Esophagus squamous epithelium (tissue), 5 donors: Measurements from ENCODE around the gene ALAS1. TPM values are rescaled to one million over a fixed set of nuclear protein-coding genes. Genes with fewer than 3 reads are reported as not detected.

Experiments
- DNase-seq: peaks from one replicate; lab custom pipeline; 2025; lab: John Stamatoyannopoulos, UW
- H3K27ac ChIP-seq, 4 donors: fragments of 200-600 bp; sonication (generic); one replicate each; pipeline ENCODE4 v1.5.1; 2016 to 2019; ENCODE audit warnings: mild to moderate bottlenecking in 1 of 4
- H3K27me3 ChIP-seq, 4 donors: fragments of 200-600 bp; sonication (generic); 1 replicate in 3 of 4; 2 replicates in 1 of 4; pipeline versions ENCODE4 v1.5.1 to v1.6.0; 2017 to 2021; ENCODE audit warnings: antibody characterized with exemption in 1 of 4
- H3K36me3 ChIP-seq, 3 donors: fragments of 200-600 bp; sonication (generic); one replicate each; pipeline ENCODE4 v1.5.1; 2016 to 2019
- H3K4me1 ChIP-seq, 3 donors: fragments of 200-600 bp; sonication (generic); one replicate each; pipeline ENCODE4 v1.5.1; 2017 to 2019
- H3K4me3 ChIP-seq, 4 donors: fragments of 200-600 bp; sonication (generic); 1 replicate in 3 of 4; 2 replicates in 1 of 4; pipeline ENCODE4 v1.5.1; 2016 to 2019; ENCODE audit warnings: mild to moderate bottlenecking in 2 of 4, moderate library complexity in 1 of 4
- H3K9me3 ChIP-seq, 3 donors: fragments of 200-600 bp; sonication (generic); one replicate each; pipeline ENCODE4 v1.5.1; 2016 to 2019
- CTCF ChIP-seq, 6 experiments: fragments of 450-650 bp in 4 of 6; fragments of 200-600 bp in 2 of 6; sonication (generic) in 2 of 6; IDR thresholded peaks; one replicate each; pipeline ENCODE4 v1.5.1; 2016 to 2019; ENCODE audit warnings: antibody characterized with exemption in 6 of 6, mild to moderate bottlenecking in 4 of 6, moderate library complexity in 4 of 6
- POLR2A ChIP-seq, 4 donors: fragments of 450-650 bp; IDR thresholded peaks; one replicate each; pipeline ENCODE4 v1.6.1; 2017; ENCODE audit warnings: antibody characterized with exemption in 4 of 4, mild to moderate bottlenecking in 4 of 4, moderate library complexity in 3 of 4
- WGBS, 2 donors: methylation state at CpG; one replicate each; pipeline ENCODE4 v1.1.5; 2018; 5-methylcytosine and 5-hydroxymethylcytosine counted together
- intact Hi-C: fragments of 100-400 bp; cut with DNase I; formaldehyde crosslinking; loops from one replicate; pipeline ENCODE4 v1.15.0; 2022
- total RNA-seq, 4 donors: library from RNA; depleted of rRNA; stranded (reverse); fragments of >200 nt; gene quantifications; one replicate each; pipeline ENCODE4 v1.1.0, GENCODE V29; 2016
- donor health status: DM: yes; HTN: yes; CAD: no.

ALAS1 gene
- total RNA-seq, 4 donors from 2014 or later = 28.3 to 45.5 (median 35.1) TPM

DNA sequence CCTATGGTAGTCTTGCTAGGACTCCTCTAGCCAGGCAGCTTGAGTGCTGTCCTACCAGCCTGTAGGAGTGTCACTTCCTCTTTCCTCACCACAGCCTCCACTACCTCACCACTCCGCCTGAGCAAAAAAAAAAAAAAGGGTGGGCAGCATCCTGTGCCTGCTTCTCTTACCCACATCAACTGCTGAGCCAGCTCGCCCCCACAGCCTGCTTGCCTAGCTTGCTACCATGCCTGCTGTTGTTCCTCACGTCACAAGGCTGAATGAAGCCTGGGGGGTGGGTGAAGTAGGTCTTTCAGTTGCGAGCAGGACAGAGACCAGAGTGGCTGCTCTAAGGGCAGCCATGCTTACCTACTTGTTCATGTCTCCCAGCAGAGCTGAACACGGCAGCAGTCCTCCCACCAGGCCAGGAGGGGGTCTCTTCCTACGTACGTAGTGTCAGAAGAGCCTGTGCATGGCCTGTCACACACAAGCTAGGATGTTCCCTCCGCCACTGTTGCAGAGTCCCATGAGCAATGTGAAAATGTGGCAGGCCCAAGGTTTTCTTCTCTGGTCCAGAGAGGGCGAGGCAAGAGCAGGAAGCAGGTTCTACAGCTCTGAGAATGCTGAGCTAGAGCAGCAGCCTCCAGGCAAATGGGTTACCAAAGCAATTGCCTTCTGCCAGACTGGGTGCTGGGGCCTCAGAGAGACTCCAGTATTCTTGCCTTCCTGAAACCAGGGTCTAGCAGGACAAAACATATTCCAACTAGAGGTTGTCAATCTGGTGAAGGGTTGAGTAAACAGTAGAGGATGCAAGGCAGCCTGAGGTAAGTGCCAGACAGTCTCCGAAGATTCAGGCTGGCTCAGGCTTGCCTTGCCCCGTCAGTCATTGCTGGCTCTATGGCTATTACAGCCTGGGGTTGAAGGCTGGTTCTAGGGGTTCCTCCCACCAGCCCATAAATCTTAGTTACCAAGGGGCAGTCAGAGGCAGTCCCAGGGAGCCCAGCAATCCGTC is 55.6 kb downstream of the ALAS1 start:
- Histone ChIP-seq H3K27me3 (no peaks in the 10 kb centered on the region), H3K9me3 (no peaks in the 10 kb centered on the region), H3K4me1 (peaks cover 31 to 78% (median 49%) of the 10 kb centered on the region in 3 donors), H3K4me3 (peak overlapping the region in 1 of 4 donors; percentile 8), H3K36me3 (peaks cover 29 to 100% (median 47%) of the 10 kb centered on the region in 3 donors), H3K27ac (peak overlapping the region; percentile 58 to 88 (median 84))
- intact Hi-C loops = no loop called here
- peak; percentile 54 for DNase-seq
- WGBS, 2 donors = 17 to 32% methylated on average over 5 to 9 of the region's 12 CpGs
- TF ChIP-seq POLR2A (IDR thresholded peaks at IDR 0.05) (peak in 1 of 4 donors; percentile 9), CTCF (IDR thresholded peaks at IDR 0.05) (no peak)

DNA sequence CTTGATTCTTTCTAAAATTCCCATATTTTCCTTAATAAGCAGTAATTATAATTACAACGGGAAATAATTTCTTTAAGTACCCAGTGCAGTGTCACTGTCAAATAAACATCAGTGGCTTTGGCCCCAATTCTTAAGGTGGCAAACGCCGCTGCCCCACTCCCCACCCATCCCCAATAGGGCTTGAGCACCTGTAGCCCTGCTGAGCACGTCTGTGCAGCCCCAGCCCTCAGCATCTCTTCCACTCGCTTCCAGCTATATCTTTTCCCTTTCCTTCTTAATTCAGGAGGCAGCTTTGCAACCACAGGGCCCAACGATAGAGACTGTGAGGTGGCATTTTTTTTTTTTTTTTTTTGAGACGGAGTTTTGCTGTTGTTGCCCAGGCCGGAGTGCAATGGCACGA is 56.6 kb downstream of the ALAS1 start:
- intact Hi-C loops = no loop called here
- no peak for DNase-seq
- H3K27ac ChIP-seq = peak overlapping the region in 3 of 4 donors; percentile 1 to 88 (median 83)
- no peaks in the 10 kb centered on the region for H3K9me3 ChIP-seq
- no peak overlapping the region for H3K4me3 ChIP-seq
- no peak for TF ChIP-seq POLR2A (IDR thresholded peaks at IDR 0.05)
- no peak for TF ChIP-seq CTCF (IDR thresholded peaks at IDR 0.05)
- H3K4me1 ChIP-seq = peaks cover 26 to 81% (median 45%) of the 10 kb centered on the region in 3 donors
- 68 to 72% methylated on average over 9 of the region's 9 CpGs for WGBS, 2 donors
- H3K27me3 ChIP-seq = no peaks in the 10 kb centered on the region
- peaks cover 33 to 100% (median 47%) of the 10 kb centered on the region in 3 donors for H3K36me3 ChIP-seq

- intact Hi-C loops = no loop called here
- Histone ChIP-seq H3K9me3 (no peaks in the 10 kb centered on the region), H3K27me3 (no peaks in the 10 kb centered on the region), H3K4me3 (no peak overlapping the region), H3K4me1 (peaks cover 14 to 69% (median 32%) of the 10 kb centered on the region in 3 donors), H3K27ac (no peak overlapping the region), H3K36me3 (peaks cover 37 to 100% (median 62%) of the 10 kb centered on the region in 3 donors)
- TF ChIP-seq CTCF (IDR thresholded peaks at IDR 0.05) (no peak), POLR2A (IDR thresholded peaks at IDR 0.05) (no peak)
- no peak for DNase-seq
- 81 to 88% methylated on average over 3 of the region's 3 CpGs for WGBS, 2 donors
Observed at GRCh38 chr3:52256159-52256558, 58.2 kb downstream of the ALAS1 start.

DNA sequence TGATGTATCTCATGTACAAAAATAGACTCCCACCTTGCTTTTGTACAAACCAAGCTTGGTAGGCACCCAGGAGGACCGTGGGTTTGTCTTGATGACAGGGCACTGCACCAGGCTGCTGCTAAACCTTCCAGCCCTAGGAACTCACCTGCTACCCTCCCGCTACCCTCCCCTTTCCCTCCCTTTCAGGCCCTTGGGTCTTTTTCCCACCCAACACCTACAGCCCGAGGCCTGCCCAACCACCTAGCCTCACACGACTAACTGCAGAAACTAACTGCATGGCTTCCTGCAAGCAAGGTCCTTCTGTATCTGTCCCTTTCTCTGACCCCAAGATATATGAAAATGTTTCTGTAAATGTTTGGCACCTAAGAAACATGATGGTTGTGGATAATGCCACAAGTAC is 58.7 kb downstream of the ALAS1 start:
- no peak for TF ChIP-seq POLR2A (IDR thresholded peaks at IDR 0.05)
- TF ChIP-seq CTCF (IDR thresholded peaks at IDR 0.05) = no peak
- intact Hi-C loops = no loop called here
- WGBS, 2 donors = 77 to 90% methylated on average over 4 of the region's 4 CpGs
- Histone ChIP-seq H3K27me3 (no peaks in the 10 kb centered on the region), H3K4me3 (no peak overlapping the region), H3K4me1 (peaks cover 14 to 64% (median 27%) of the 10 kb centered on the region in 3 donors), H3K27ac (no peak overlapping the region), H3K9me3 (no peaks in the 10 kb centered on the region), H3K36me3 (peaks cover 37 to 100% (median 64%) of the 10 kb centered on the region in 3 donors)
- no peak for DNase-seq

DNA sequence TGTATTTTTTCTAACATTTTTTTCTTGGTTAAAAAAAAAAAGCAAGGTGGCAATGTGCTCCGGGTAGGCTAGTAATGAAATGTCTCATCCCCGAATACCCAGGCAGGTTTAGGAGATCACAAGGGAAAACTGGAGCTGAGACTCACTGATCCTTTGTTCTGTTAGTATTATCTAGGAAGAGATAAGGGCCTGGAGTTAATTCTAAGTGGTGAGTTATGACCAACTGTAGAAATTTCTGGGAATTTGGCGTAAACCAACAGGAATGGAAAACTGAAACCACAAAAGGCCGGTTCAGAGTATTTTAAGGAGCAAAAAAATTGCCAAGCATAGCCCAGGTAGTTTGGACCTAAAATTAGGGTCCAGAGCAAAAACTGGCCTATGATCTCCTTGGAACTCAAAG is 60.0 kb downstream of the ALAS1 start:
- 76 to 86% methylated on average over 4 of the region's 4 CpGs for WGBS, 2 donors
- TF ChIP-seq POLR2A (IDR thresholded peaks at IDR 0.05) = no peak
- no peak for DNase-seq
- Histone ChIP-seq H3K4me1 (peaks cover 13 to 51% (median 21%) of the 10 kb centered on the region in 3 donors), H3K9me3 (no peaks in the 10 kb centered on the region), H3K27ac (peak overlapping the region in 2 of 4 donors; percentile 2 to 39), H3K27me3 (no peaks in the 10 kb centered on the region), H3K36me3 (peaks cover 37 to 100% (median 71%) of the 10 kb centered on the region in 3 donors), H3K4me3 (no peak overlapping the region)
- intact Hi-C loops = no loop called here
